ENCODE measurements around the gene GPR162.
A peak's percentile ranks its signal among the peaks of the same experiment; 100 is the strongest.

The GPR162 gene

DNA sequence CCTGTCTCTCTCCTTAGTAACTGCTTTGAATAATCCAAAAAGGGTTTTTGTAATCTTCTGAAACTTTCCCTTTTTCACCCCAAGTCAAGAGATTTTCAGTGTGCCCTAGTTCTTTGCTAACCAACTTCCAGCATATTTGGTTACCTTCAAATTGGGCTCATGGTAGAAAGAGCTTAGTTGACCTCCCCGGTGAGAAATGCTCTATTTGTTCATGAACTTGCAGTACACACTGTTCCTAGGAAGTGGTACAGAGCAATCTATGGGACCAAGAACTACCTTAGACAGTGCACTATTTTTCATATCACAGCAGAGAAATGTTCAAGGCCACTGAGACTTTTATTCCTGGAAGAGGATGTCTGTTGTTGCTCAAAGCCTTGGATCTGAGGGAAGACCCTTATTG lies 32.0 kb downstream of the GPR162 start:
- DNase-seq, result no peak
- H3F3A ChIP-seq (ENCODE audit: insufficient read depth, low read length), result peaks cover 10% of the 10 kb centered on the region
- H4K20me1 ChIP-seq (ENCODE audit: insufficient read depth, low read length), result no peaks in the 10 kb centered on the region
- H3K9me3 ChIP-seq (replicated peaks; ENCODE audit: insufficient read depth, low read length), result no peaks in the 10 kb centered on the region
- peak overlapping the region; percentile 89 for H3K4me2 ChIP-seq (ENCODE audit: low read depth, low read length)
- H2AFZ ChIP-seq (ENCODE audit: low read length), result no peak overlapping the region
- H3K4me1 ChIP-seq (ENCODE audit: low read length), result peaks cover 28% of the 10 kb centered on the region
- H3K9me2 ChIP-seq (replicated peaks; ENCODE audit: insufficient read depth, low read length), result no peaks in the 10 kb centered on the region
- H3K36me3 ChIP-seq (replicated peaks; ENCODE audit: insufficient read depth, low read length), result peaks cover 12% of the 10 kb centered on the region
- H3K79me2 ChIP-seq (ENCODE audit: low read length), result peaks cover 60% of the 10 kb centered on the region
- H3K9ac ChIP-seq (ENCODE audit: low read length), result peak overlapping the region; percentile 52
- TF ChIP-seq EZH2 (optimal IDR thresholded peaks at IDR 0.05; ENCODE audit: low read depth, low read length) (no peak), EZH2phosphoT487 (IDR thresholded peaks at IDR 0.05; ENCODE audit: low read length) (no peak)
- TF ChIP-seq, protein P1, sequence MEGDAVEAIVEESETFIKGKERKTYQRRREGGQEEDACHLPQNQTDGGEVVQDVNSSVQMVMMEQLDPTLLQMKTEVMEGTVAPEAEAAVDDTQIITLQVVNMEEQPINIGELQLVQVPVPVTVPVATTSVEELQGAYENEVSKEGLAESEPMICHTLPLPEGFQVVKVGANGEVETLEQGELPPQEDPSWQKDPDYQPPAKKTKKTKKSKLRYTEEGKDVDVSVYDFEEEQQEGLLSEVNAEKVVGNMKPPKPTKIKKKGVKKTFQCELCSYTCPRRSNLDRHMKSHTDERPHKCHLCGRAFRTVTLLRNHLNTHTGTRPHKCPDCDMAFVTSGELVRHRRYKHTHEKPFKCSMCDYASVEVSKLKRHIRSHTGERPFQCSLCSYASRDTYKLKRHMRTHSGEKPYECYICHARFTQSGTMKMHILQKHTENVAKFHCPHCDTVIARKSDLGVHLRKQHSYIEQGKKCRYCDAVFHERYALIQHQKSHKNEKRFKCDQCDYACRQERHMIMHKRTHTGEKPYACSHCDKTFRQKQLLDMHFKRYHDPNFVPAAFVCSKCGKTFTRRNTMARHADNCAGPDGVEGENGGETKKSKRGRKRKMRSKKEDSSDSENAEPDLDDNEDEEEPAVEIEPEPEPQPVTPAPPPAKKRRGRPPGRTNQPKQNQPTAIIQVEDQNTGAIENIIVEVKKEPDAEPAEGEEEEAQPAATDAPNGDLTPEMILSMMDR (IDR thresholded peaks at IDR 0.05; ENCODE audit: low read length), result no peak
- H3K27me3 ChIP-seq (replicated peaks; ENCODE audit: insufficient read depth, low read length), result no peaks in the 10 kb centered on the region
- peak overlapping the region; percentile 87 for H3K4me3 ChIP-seq (ENCODE audit: low read length)
- peak overlapping the region; percentile 42; the same call in 1 of the 2 replicates for H3K27ac ChIP-seq (ENCODE audit: low read length)

DNA sequence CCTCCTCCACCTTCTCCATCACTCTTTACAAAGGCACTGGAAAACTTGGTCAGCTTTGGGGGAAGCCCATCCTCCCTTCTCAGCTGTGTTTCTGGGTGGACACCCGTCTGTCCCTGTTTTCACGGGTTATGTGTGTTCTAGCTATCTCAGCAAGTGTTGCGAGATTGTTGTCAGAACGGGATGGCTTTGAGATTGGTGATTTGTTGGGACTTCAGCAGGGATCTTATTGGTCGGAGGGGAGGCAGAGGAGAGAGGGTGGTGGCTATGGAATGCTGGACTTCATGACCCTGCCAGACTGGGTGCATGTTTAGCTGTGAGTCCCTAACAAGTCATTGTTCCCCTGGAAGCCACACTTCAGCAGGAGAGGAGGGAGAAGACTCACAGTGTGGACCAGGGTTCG lies 32.4 kb downstream of the GPR162 start:
- peak overlapping the region; percentile 52; the same call in 1 of the 2 replicates for H3K9ac ChIP-seq (ENCODE audit: low read length)
- H3F3A ChIP-seq (ENCODE audit: insufficient read depth, low read length), result peaks cover 10% of the 10 kb centered on the region
- DNase-seq, result no peak
- peaks cover 12% of the 10 kb centered on the region for H3K36me3 ChIP-seq (replicated peaks; ENCODE audit: insufficient read depth, low read length)
- H3K79me2 ChIP-seq (ENCODE audit: low read length), result peaks cover 57% of the 10 kb centered on the region
- H3K9me2 ChIP-seq (replicated peaks; ENCODE audit: insufficient read depth, low read length), result no peaks in the 10 kb centered on the region
- no peaks in the 10 kb centered on the region for H3K9me3 ChIP-seq (replicated peaks; ENCODE audit: insufficient read depth, low read length)
- no peak overlapping the region for H2AFZ ChIP-seq (ENCODE audit: low read length)
- H3K27me3 ChIP-seq (replicated peaks; ENCODE audit: insufficient read depth, low read length), result no peaks in the 10 kb centered on the region
- H4K20me1 ChIP-seq (ENCODE audit: insufficient read depth, low read length), result no peaks in the 10 kb centered on the region
- TF ChIP-seq EZH2 (optimal IDR thresholded peaks at IDR 0.05; ENCODE audit: low read depth, low read length), result no peak
- TF ChIP-seq EZH2phosphoT487 (IDR thresholded peaks at IDR 0.05; ENCODE audit: low read length), result no peak
- TF ChIP-seq, protein P1 (IDR thresholded peaks at IDR 0.05; ENCODE audit: low read length), result no peak
- no peak overlapping the region for H3K27ac ChIP-seq (ENCODE audit: low read length)
- H3K4me3 ChIP-seq (ENCODE audit: low read length), result no peak overlapping the region
- peak overlapping the region; percentile 89; the same call in 1 of the 2 replicates for H3K4me2 ChIP-seq (ENCODE audit: low read depth, low read length)
- peaks cover 27% of the 10 kb centered on the region for H3K4me1 ChIP-seq (ENCODE audit: low read length)

DNA sequence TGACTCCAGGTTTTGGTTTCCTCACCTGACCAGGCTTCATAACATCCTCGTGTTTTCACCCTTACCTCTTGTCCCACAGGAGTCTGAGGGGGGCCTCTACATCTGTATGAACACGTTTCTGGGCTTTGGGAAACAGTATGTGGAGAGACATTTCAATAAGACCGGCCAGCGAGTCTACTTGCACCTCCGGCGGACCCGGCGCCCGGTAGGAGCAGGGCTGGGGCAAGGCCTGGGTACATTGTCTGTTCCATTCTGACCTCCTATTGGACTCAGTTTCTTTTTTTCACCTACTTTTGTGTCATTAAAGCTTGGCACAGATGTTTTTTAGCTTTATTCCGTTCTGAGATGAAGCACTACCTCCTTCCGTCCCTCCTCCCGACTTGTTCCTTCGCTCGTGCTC lies 33.7 kb downstream of the GPR162 start:
- Histone ChIP-seq H3K9ac (ENCODE audit: low read length) (no peak overlapping the region), H3K9me3 (replicated peaks; ENCODE audit: insufficient read depth, low read length) (no peaks in the 10 kb centered on the region), H3K27ac (ENCODE audit: low read length) (no peak overlapping the region), H2AFZ (ENCODE audit: low read length) (no peak overlapping the region), H3K79me2 (ENCODE audit: low read length) (peaks cover 44% of the 10 kb centered on the region), H3K36me3 (replicated peaks; ENCODE audit: insufficient read depth, low read length) (peaks cover 12% of the 10 kb centered on the region), H3K9me2 (replicated peaks; ENCODE audit: insufficient read depth, low read length) (no peaks in the 10 kb centered on the region), H3F3A (ENCODE audit: insufficient read depth, low read length) (peaks cover 10% of the 10 kb centered on the region), H3K4me1 (ENCODE audit: low read length) (peaks cover 15% of the 10 kb centered on the region), H3K4me2 (ENCODE audit: low read depth, low read length) (no peak overlapping the region), H4K20me1 (ENCODE audit: insufficient read depth, low read length) (no peaks in the 10 kb centered on the region), H3K4me3 (ENCODE audit: low read length) (no peak overlapping the region), H3K27me3 (replicated peaks; ENCODE audit: insufficient read depth, low read length) (no peaks in the 10 kb centered on the region)
- no peak for DNase-seq
- TF ChIP-seq EZH2 (optimal IDR thresholded peaks at IDR 0.05; ENCODE audit: low read depth, low read length) (no peak), EZH2phosphoT487 (IDR thresholded peaks at IDR 0.05; ENCODE audit: low read length) (no peak)
- TF ChIP-seq, protein P1 (IDR thresholded peaks at IDR 0.05; ENCODE audit: low read length), result no peak

Measured in MM.1S (cell line).